ENCODE data around the gene CPLX4.
"Not testable (repeated sequence)": the region's sequence is repeated elsewhere in the genome, so short reads cannot be mapped to it uniquely, and the experiment has no call there.

The CPLX4 gene

GRCh38 chr18:59271606-59272220 is 46.7 kb downstream of the CPLX4 start:
- no peak for DNase-seq (ENCODE audit: low read depth in 3 of 3)

- no peak for DNase-seq (ENCODE audit: low read depth in 3 of 3)
Measured at GRCh38 chr18:59270689-59271257, 47.7 kb downstream of the CPLX4 start.

GRCh38 chr18:59269563-59270119 is 48.8 kb downstream of the CPLX4 start:
- no peak for DNase-seq (ENCODE audit: low read depth in 3 of 3)

- DNase-seq (ENCODE audit: low read depth in 3 of 3): peak; percentile 26 to 54 (median 34)
Measured at GRCh38 chr18:59268721-59269562, 49.5 kb downstream of the CPLX4 start.

- no peak for DNase-seq (ENCODE audit: low read depth in 3 of 3)
Measured at GRCh38 chr18:59268127-59268720, 50.2 kb downstream of the CPLX4 start.

GRCh38 chr18:59267503-59268126 is 50.8 kb downstream of the CPLX4 start:
- DNase-seq (ENCODE audit: low read depth in 3 of 3): no peak

- DNase-seq (ENCODE audit: low read depth in 3 of 3): no peak
Measured at GRCh38 chr18:59266886-59267502, 51.5 kb downstream of the CPLX4 start.

GRCh38 chr18:59266459-59266858 is 52.0 kb downstream of the CPLX4 start:
- no peak for DNase-seq (ENCODE audit: low read depth in 3 of 3)

GRCh38 chr18:59265974-59266369 is 52.5 kb downstream of the CPLX4 start:
- DNase-seq (ENCODE audit: low read depth in 3 of 3): no peak

GRCh38 chr18:59265246-59265973 is 53.0 kb downstream of the CPLX4 start:
- no peak for DNase-seq (ENCODE audit: low read depth in 3 of 3)

GRCh38 chr18:59264651-59265245 is 53.7 kb downstream of the CPLX4 start:
- DNase-seq (ENCODE audit: low read depth in 3 of 3): no peak

- no peak for DNase-seq (ENCODE audit: low read depth in 3 of 3)
Measured at GRCh38 chr18:59264121-59264571, 54.3 kb downstream of the CPLX4 start.

- no peak for DNase-seq (ENCODE audit: low read depth in 3 of 3)
Measured at GRCh38 chr18:59263661-59264060, 54.8 kb downstream of the CPLX4 start.

GRCh38 chr18:59262243-59262642 is 56.2 kb downstream of the CPLX4 start:
- not testable (repeated sequence) for DNase-seq (ENCODE audit: low read depth in 3 of 3)

GRCh38 chr18:59261842-59262241 is 56.6 kb downstream of the CPLX4 start:
- DNase-seq (ENCODE audit: low read depth in 3 of 3): not testable (repeated sequence)

- not testable (repeated sequence) for DNase-seq (ENCODE audit: low read depth in 3 of 3)
Measured at GRCh38 chr18:59255491-59255890, 63.0 kb downstream of the CPLX4 start.

- no peak for DNase-seq (ENCODE audit: low read depth in 3 of 3)
Measured at GRCh38 chr18:59249199-59249774, 69.2 kb downstream of the CPLX4 start.

GRCh38 chr18:59246796-59247195 is 71.7 kb downstream of the CPLX4 start:
- no peak for DNase-seq (ENCODE audit: low read depth in 3 of 3)
